SW 1271 (cell line): Measurements from ENCODE around the gene HS3ST3B1.

Experiments used
- DNase-seq, 2 experiments: peaks; one replicate each; lab custom pipeline; 2025; lab: John Stamatoyannopoulos, UW

Gene HS3ST3B1

DNA sequence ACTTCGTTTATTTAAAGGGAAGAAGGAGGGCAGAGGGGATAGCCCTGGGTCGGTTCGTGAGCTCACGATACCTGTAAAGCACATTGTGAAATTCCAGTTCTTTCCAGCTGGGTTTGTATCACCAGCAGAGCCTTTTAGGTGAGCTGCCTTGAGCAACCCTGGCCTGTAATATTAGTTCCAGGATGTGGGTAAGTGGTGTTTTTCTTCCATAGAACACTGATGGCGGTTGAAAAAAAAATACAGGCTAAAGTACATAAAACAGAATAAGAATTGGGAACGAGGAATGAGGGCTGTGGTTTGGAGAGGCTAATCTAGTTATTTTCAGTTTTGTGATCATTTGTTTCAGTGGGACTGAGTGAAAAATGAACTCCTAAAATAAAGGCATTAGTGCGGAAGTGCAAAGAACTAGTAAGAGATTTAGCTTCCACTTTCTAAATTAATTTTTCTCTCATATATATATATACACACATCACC lies 20.6 kb downstream of the HS3ST3B1 start:
- DNase-seq = no peak

DNA sequence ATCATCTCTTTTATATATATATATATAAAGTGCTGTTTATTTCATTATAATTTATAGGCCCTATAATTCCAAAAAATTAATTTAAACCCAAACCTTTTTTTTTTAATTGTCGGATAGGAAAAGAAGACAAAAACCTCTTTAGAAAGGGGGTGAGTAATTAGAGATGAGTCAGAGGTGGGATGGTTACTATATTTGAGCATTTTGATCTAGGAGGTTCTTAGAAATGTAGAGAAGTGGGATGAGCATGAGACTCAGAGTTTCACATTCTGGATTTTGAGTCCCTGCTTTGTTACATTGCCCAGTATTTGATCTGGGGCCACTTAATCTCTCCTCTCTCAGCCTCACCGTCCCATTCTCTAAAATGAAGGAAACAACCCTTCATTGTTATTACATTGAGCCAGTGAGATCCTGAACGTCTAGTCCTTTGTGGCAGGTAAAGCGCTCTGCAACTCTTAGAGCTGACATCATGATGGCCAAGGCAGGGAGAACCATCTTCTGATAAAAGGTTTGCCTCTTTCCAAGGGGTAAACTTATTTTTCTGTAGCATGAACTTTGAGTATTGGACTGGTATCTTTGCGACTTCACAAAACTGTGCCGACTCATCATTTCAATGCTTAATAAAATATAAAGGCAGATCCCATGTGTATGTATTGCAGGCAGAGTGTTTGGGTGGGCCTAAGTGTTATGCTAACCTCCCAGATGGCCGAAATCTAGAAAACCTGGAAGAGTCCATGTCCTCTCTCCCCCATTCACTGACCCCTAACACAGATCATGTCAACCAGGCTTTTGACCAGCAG lies 21.3 kb downstream of the HS3ST3B1 start:
- no peak for DNase-seq

DNA sequence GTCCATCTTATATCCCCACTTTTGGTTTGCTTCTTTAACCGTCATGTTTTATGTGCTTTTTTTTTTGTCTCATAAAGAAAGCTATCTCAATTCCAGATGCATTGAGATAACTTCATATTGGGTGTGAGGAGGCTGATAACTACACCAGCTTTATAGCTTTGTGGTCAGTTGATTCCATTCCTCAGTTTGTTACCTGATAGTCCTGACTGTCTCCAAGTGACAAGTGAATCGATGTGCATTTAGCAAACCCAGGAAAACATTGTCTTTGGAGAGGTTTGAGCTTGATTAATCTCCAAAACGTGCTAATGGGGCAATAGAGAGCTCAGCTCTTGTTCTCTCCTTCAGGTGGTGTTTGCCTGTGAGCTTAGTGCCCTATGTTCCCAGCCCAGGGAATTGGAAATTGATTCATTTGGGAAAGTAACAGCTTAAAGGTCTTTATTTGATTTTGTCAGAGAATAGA lies 22.7 kb downstream of the HS3ST3B1 start:
- DNase-seq = no peak

DNA sequence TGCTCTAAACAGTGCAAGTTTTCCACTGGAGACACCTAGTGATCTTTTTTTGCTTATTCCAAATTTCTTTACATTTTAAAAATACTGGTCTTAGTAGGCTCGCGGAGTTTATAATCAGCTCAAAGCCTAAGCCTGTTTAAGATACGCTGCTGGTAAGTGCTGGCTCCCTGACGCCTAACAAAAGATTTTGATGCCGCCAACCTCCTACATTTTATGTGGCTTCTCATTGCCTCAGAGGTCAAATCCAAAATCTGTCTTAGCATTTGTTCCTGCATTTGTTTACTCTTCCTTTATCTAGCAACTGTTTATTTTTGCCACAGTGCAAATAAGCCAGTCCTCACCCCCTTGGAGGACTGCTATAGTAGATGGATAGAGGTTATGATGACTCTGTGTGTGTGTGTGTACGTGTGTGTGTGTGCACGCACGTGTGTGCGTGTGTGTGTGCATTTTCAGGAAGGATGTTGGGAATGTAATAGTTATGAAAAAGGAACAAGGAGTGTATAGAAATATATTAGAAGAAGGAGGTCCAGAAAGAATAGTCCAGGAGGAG lies 24.8 kb downstream of the HS3ST3B1 start:
- DNase-seq = no peak

DNA sequence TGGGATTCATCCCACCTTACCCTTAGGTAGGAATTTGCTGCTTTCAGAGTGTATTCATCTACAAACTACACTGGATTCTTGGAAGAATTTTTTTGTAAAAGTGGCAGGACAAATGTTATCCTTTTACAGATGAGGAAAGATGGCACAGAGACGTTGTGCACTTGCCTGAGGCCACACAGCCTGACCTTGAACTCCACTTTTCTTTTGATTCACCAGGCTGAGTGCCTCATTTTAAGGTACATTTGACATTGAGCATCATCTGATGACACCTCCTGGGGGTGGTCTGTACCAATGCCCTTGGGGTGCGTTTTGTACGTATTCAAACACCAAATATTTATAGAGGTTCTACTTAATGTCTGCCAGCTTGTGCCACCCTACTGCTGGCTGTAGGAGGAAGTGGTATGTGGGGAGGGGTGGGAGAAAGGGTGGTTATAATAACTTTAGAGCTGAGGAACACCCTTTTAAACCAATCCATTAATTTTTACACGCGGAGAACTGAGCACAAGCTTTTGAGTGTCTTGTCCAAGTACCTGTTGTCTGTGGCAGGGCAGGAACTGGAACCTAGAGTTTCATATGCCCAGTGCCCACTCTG lies 29.1 kb downstream of the HS3ST3B1 start:
- DNase-seq = no peak

DNA sequence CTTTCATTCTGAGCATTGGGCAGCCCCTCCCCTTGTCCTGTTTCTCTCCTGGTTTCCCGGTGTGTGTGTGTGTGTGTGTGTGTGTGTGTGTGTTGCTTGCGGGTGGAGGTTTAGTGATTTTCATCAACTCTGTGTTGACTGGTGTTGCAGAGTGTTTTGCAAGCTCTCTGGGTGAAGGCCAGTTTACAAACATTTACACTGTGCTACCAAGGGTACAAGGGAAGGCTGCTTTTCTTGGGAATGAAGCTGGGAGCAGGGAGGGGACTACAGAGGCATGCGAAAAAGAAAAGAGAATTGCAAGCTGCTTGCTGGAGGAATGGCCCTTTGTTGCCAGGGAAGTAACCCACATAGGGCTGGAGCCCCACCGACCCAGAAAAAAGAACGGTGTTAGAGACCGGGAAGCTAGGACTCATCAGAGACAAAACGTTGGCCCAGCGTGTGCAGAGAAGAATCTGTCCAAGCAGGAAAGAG lies 29.6 kb downstream of the HS3ST3B1 start:
- DNase-seq = no peak

DNA sequence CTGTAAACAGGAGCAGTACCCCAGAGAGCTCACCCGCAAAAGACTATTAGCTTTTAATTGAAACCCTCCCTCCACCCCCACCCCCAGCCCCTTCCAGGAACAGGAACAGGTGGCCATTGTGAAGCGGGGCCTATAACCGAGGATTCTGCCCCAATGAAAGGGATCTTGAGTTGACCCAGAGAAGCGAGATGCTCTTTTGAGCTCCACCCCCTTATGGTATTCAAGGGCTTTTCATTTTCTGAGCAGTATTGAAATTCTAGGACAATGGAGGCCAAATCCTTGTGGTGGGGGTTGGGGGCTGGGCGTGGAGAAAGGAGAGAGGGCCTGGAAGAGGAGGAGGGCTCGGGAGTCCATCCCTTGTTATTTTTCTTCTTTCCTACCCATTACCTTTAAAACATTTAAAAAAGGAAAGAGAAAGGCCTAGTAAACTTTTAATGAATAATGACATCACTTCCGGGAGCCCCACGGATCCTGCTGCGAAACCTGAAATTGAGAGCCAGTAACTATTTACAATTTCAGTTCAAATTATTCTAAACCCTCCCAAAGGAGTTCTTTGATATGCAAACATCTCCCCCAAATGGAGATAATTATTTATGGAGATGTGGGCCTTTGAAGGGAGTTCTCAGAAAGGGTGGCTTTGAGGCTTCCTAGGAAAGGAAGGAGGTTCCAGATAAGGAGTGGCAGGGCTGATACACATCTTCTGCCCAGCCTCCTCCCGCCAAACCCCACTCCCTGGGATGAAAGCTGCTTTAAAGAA lies 30.5 kb downstream of the HS3ST3B1 start:
- no peak for DNase-seq

DNA sequence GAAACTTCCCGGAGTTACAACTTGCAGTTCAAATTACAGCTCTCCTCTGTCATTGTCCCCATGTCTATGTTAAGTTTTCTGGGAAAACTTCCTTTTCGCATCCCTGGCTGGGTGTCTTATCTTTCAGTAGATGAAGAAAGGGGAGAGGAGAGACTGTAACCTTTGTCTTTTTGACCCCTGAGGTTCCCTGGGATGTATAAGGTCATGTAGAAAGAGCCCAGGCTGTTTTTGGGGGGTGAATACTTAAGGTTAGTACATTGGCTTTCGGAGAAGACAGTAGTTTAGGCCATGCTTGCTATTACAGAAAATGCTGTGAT lies 31.1 kb downstream of the HS3ST3B1 start:
- DNase-seq = no peak

DNA sequence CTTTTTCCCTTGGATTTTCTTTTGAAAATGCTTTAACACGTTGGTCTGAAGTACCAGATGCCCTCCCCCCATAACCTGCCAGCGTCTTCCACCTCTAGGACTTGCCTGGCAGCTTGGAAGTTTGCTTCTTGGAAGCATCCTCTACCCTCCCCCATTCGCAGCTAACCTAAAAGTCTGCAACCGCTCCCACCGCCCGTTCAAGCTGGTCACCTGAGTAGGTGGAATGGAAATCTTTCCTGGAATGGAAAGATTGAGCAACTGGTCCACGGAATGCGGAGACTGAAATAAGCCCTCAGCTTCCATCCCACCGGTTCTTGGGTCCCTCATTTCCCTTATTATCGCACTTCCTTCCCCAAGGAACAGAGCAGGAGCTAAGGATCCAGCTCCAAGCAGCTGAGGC lies 31.4 kb downstream of the HS3ST3B1 start:
- no peak for DNase-seq

DNA sequence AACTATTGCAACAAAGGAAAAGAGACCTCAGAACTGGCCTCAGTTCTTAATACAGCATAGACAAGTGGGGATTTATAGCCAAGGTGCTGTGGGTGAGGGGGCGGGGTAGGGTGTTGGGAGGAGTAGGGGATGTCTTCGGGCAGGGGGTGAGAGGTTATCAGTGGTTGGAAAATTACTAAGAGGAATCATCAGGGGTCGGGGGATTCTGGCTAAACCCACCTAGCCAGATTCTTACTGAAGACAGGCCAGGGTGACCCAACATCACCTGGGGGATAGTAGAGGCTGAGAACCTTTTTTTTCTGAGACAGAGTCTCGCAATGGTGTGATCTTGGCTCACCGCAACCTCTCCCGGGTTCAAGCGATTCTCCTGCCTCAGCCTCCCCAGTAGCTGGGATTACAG lies 32.6 kb downstream of the HS3ST3B1 start:
- no peak for DNase-seq

DNA sequence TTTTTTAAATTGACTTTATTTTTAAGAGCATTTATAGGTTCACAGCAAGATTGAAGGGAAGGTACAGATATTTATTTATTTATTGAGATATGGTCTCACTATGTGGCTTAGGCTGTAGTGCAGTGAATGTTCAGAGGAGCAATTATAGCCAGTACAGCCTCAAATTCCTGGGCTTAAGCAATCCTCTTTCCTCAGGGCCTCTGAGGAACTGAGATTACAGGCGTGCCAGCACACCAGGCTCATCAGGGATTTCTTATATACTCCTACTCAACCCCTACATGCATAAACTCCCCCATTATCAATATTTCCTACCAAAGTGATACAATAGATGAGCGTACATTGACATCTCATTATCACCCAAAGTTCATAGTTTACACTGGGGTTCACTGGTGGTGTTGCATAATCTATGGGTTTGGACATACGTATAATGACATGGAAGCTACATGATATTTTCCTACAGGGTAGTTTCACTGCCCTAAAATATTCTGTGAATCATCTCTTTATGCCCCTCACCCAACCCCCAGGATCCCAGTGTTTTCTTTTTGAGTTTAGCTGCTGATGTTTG lies 33.5 kb downstream of the HS3ST3B1 start:
- no peak for DNase-seq

DNA sequence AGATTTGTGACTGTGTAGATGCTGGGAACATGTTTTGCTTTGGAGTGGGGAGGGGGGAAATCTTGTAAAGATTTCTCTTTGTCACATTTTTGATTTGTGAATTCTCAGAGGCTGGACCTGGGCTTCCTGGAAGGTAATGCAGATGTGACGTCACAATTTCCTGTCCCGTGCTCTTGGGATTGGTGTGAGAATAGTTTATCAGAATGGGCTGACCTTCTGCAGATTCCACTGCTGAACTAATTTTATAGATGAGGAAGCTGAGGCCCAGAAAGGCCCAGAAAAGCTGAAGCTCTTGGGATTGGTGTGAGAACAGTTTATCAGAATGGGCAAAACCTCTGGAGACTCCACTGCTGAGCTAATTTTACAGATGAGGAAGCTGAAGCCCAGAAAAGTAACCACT lies 34.0 kb downstream of the HS3ST3B1 start:
- DNase-seq = no peak

DNA sequence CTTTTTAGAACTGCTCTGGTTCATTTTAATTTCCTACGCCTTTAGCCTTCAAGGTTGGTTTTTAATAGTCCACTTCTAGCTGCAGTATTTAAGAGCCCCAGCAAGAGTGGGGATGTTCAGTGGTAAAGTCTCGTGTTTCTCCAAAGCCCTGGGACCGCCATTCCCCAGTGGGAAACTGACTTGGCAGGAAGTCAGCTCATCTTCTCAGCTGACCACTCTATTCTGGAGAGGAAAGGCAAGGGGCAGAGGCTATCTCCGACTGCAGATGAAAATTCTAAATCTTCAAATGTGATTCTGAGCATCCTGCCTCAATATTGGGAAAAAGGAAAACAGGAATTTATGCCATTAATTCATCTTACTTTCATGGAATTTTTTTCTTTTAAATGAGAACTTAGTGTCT lies 35.5 kb downstream of the HS3ST3B1 start:
- DNase-seq = no peak

DNA sequence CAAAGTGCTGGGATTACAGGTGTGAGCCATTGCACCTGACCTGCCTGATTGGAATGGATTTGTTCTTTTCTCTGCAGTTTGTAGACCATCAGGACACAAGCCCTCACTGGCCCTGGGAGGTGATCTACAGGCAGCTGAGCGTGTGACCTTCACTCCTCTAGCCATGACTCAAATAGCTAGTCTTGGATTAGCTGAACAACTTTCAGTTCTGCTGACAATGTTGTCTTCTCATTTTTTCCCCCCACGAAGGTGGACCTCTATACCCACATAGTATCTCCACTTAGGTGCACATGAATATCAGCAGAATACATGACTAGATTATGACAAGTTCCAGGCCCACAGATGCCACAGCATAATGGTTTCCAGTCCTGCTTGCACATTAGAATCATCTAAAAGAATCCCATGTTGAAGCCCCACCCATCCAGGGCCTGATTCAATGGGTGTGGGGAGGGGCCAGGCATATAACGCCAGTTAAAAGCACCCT lies 36.8 kb downstream of the HS3ST3B1 start:
- DNase-seq = no peak

DNA sequence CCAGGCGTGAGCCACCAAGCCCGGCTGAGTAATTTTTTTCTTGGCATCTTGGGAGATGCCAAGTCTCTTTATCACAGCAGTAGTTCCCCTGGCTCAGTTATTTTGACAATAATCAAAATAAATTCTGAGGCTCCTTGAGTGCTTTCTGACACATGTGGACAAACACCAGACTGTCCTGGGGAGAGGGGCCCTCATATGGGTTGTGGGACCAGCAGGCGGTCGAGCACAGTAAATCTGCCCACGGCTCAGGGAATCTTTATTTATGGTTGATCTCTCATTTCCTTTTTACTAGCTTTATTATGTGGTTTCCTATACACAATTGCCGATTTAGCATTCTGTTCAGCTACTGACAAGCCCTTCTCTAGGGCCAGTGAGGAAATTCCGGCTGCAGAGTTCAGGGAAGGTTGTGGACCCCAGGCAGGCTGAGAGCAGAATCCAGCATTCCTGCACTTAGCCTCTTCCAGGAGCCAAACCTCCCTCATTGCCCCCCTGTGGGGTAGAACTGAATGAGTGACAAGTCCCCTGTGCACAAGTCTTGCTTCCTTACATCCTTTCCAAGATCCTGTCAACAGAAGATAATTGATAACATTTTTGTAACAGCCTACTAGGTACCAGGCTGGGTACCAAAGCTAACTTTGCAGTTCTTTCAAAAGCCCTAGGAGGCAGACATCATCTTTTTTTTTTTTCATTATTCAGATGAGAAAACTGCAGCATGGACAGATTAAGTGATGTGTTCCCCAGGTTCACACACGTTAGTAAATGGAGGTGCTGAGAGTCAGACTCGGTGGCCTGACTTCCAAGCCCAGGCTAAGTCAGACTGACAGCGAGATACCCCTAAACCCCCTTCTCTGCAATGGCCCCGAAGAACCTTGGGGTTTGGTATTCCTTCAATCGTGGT lies 40.2 kb downstream of the HS3ST3B1 start:
- no peak for DNase-seq

DNA sequence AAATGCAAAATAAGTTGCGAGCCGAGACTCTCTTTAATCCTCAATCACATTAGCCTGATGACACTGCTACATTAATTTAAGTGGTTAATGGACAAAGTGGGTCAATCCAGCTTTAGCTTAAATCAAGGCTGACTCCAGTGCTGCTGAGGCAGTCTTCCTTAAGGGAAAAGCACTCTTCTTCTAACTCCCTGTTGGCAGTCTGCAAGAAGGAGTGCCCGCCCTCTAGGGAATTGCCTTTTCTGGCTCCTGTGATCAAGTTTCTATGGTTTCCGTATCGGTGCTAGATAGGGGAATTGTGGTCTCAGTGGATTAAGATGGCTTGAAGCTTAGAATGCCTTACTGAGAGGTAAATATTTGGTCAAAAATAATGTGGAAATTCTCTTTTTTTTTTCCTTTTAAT lies 41.0 kb downstream of the HS3ST3B1 start:
- no peak for DNase-seq

DNA sequence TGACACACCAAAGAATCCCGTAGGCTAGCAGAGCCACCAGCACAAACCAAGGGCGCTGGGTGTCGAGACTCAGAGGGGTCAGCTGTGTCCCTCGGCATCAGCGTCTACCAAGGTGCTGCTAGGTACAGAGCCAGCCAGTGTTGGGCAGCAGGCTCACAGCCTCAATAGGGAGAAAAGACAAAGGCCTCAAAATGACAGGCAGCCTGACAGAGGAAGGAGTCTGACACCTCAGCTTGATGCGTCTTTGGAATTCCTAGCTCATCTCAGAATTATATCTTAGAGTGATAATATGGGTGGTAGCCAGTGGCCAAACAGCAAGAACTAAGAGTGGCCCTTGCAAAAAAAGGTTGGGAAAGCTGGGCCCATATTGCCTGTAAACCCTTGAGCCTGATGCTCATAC lies 45.9 kb downstream of the HS3ST3B1 start:
- no peak for DNase-seq

DNA sequence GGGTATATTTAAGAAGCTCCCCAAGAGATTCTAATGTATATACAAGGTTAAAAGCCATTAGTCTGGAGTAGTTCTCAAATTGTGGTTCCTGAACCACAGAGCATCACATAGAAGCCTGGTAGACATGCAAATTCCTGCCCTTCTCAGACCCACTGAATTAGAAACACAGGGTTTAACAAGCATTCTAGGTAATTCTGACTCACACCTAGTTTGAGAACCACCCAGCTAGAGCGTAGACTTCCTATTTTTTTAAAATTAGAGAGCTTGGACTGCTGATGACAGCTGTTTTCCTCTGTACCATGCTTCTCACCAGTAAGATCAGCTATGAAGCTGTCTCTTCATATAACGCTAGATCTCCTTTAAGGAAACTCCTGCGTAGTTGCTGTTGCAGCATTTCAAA lies 50.6 kb downstream of the HS3ST3B1 start:
- DNase-seq = no peak

DNA sequence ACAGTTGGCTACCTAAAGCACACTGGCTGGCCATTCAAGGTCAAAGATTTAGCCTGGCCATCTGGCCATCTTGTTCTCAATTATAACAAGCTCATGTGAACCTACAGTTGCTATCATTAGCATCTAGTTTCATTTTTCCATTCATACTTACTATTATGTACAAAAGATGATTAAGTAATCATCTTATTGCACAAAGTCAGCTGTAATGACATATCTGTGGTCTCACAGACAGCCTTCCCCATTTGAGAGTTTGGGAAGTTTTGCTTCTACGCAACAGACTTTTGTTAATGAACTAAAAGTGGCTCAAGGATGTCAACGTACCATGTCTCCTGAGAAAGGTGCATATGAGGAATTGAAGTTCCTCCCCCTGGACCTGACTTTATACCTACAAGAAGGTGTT lies 51.3 kb downstream of the HS3ST3B1 start:
- no peak for DNase-seq

DNA sequence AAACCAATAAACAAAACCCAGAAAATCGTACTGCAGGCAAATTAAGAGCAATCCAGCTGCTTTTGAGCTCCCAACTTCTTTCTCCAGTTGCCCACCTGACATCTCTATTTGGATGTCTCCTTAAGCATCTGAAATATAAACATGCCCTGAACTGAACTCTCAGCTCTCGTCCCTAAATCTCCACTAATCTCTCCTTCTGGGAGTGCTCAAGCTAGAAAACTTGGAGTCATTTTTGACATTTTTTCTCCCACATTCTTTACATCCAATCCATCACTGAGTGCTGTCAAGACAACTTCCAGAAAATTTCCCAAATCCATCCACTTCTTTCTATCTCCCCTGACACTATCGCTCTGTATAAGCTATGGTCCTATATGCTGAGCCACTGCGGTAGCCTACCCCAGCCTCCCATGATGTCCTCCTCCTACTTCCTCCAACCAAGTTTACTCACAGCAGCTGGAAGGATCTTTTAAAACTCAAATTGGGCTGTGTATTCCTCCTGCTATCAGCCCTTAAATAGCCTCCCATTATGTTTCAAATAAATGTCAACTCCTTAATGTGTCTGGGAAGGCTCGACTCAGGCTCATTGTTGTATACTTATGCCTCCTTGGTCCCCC lies 53.1 kb downstream of the HS3ST3B1 start:
- no peak for DNase-seq

DNA sequence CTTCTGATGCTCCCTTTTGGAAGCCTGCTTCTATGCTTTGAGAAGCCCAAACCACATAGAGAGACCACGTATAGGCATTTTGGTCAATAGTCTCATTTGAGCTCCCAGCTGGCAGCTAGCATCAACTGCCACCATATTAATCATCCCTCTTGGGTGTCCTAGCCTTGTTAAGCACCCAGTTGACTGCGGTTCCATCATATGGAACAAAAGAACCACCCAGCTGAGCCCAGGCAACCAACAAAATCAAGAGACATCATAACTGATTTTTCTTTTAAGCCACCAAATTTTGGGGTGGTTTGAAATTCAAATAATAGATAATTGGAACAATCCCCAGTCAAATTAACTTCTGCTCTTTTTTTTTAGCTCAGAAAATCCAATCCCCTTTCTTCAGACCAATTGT lies 53.9 kb downstream of the HS3ST3B1 start:
- DNase-seq = no peak
